Smooth muscle cell (in vitro differentiated cells): ENCODE data around the gene PNMA5. TPM values are rescaled to one million over a fixed set of nuclear protein-coding genes. Genes with fewer than 3 reads are reported as not detected.

Source experiments
- DNase-seq: peaks from one replicate; lab custom pipeline; 2025; ENCODE audit not compliant: unreplicated experiment; lab: John Stamatoyannopoulos, UW
- H2AFZ ChIP-seq: fragments of 200-600 bp; sonication (generic); 2 replicates; pipeline ENCODE4 v1.6.0; 2016; ENCODE audit warnings: antibody characterized with exemption, low read depth, mild to moderate bottlenecking
- H3F3A ChIP-seq: fragments of 200-600 bp; sonication (generic); 2 replicates; pipeline ENCODE4 v1.6.0; 2017; ENCODE audit warnings: antibody characterized with exemption, low read depth
- H3K27ac ChIP-seq: fragments of 200-600 bp; sonication (generic); 2 replicates; pipeline ENCODE4 v1.5.1; 2016; ENCODE audit warnings: low read depth, mild to moderate bottlenecking
- H3K27me3 ChIP-seq: fragments of 200-600 bp; sonication (generic); 2 replicates; pipeline ENCODE4 v1.6.1; 2016; ENCODE audit warnings: low read depth, mild to moderate bottlenecking
- H3K36me3 ChIP-seq: fragments of 200-600 bp; sonication (generic); 2 replicates; pipeline ENCODE4 v1.5.1; 2016; ENCODE audit warnings: low read depth
- H3K4me1 ChIP-seq: fragments of 200-600 bp; sonication (generic); 2 replicates; pipeline ENCODE4 v1.5.1; 2016; ENCODE audit warnings: low read depth
- H3K4me2 ChIP-seq: fragments of 200-600 bp; sonication (generic); 2 replicates; pipeline ENCODE4 v1.6.0; 2016; ENCODE audit warnings: mild to moderate bottlenecking
- H3K4me3 ChIP-seq: fragments of 200-600 bp; sonication (generic); 2 replicates; pipeline ENCODE4 v1.5.1; 2016; ENCODE audit warnings: mild to moderate bottlenecking
- H3K79me2 ChIP-seq: fragments of 200-600 bp; sonication (generic); 2 replicates; pipeline ENCODE4 v1.6.0; 2016; ENCODE audit warnings: low read depth, mild to moderate bottlenecking
- H3K9ac ChIP-seq: fragments of 200-600 bp; sonication (generic); 2 replicates; pipeline ENCODE4 v1.6.0; 2016; ENCODE audit warnings: low read depth
- H3K9me3 ChIP-seq: fragments of 200-600 bp; sonication (generic); replicated peaks from 2 replicates; pipeline ENCODE4 v1.5.1; 2016; ENCODE audit warnings: low read depth
- H4K20me1 ChIP-seq: fragments of 200-600 bp; sonication (generic); 2 replicates; pipeline ENCODE4 v1.6.0; 2016; ENCODE audit warnings: low read depth
- CTCF ChIP-seq: fragments of 200-600 bp; sonication (generic); IDR thresholded peaks from 2 replicates; pipeline ENCODE4 v1.5.1; 2017; ENCODE audit warnings: borderline replicate concordance, mild to moderate bottlenecking, antibody characterized with exemption; ENCODE audit not compliant: insufficient read depth, poor library complexity, severe bottlenecking
- WGBS: methylation state at CpG from one replicate; pipeline ENCODE4 v1.1.7; 2016; ENCODE audit warnings: low lambda C conversion rate; 5-methylcytosine and 5-hydroxymethylcytosine counted together
- polyA plus RNA-seq: library from polyadenylated mRNA; unstranded; fragments of >200 nt; fragmentation: Nextera tagmentation; extraction: Ambion mirVana; gene quantifications from 2 replicates; pipeline ENCODE4 v1.2.1, GENCODE V29; 2016
- total RNA-seq: library from RNA; depleted of rRNA; stranded (reverse); fragments of >200 nt; gene quantifications from 2 replicates; pipeline ENCODE4 v1.2.3, GENCODE V29; 2014

Gene PNMA5
- total and polyA plus RNA-seq, 2 experiments from 2014 or later: not detected

- no peaks in the 10 kb centered on the region for H3K36me3 ChIP-seq
- no peaks in the 10 kb centered on the region for H4K20me1 ChIP-seq
- peak overlapping the region; percentile 66 for H3K9ac ChIP-seq
- peak overlapping the region; percentile 66 for H2AFZ ChIP-seq
- no peaks in the 10 kb centered on the region for H3F3A ChIP-seq
- H3K27ac ChIP-seq: peak overlapping the region; percentile 52
- H3K4me3 ChIP-seq: peak overlapping the region; percentile 49
- no peaks in the 10 kb centered on the region for H3K9me3 ChIP-seq
- H3K4me1 ChIP-seq: no peaks in the 10 kb centered on the region
- no peaks in the 10 kb centered on the region for H3K27me3 ChIP-seq
- DNase-seq: peak; percentile 65
- H3K79me2 ChIP-seq: no peaks in the 10 kb centered on the region
- 37% methylated on average over 70 of the region's 70 CpGs for whole genome bisulfite sequencing
- H3K4me2 ChIP-seq: peak overlapping the region; percentile 82
- peak; percentile 78 for TF ChIP-seq CTCF
These were observed 52.4 kb downstream of the PNMA5 start for GRCh38 chrX:152941328-152942076.

Other genes starting within 250 kb of the PNMA5 start
- gene MAGEA2, start 240.3 kb downstream of the PNMA5 start, total RNA-seq: not detected in 2 replicates
- gene MAGEA2, start 240.3 kb downstream of the PNMA5 start, polyA plus RNA-seq: not detected in 2 replicates
- not detected in 2 replicates for gene CSAG3, start 234.9 kb downstream of the PNMA5 start, total RNA-seq
- gene CSAG3, start 234.9 kb downstream of the PNMA5 start, polyA plus RNA-seq: 0.32 TPM in 1 of 2 replicates, not detected in the other
- not detected in 2 replicates for gene MAGEA6, start 224.4 kb downstream of the PNMA5 start, total RNA-seq
- gene MAGEA6, start 224.4 kb downstream of the PNMA5 start, polyA plus RNA-seq: not detected in 2 replicates
- 58.3 and 62.1 TPM in 2 replicates for gene CETN2, start 163.4 kb downstream of the PNMA5 start, total RNA-seq
- gene CETN2, start 163.4 kb downstream of the PNMA5 start, polyA plus RNA-seq: 42.9 and 60.7 TPM in 2 replicates
- gene NSDHL, start 163.1 kb downstream of the PNMA5 start, total RNA-seq: 20.5 and 20.9 TPM in 2 replicates
- 34.1 and 36.4 TPM in 2 replicates for gene NSDHL, start 163.1 kb downstream of the PNMA5 start, polyA plus RNA-seq
- 11.8 and 12.3 TPM in 2 replicates for gene ZNF185, start 96.0 kb downstream of the PNMA5 start, total RNA-seq
- gene ZNF185, start 96.0 kb downstream of the PNMA5 start, polyA plus RNA-seq: 7.2 and 17.5 TPM in 2 replicates
- 1.1 and 2.8 TPM in 2 replicates for gene PNMA3, start 62.4 kb upstream of the PNMA5 start, total RNA-seq
- 3.9 and 6.0 TPM in 2 replicates for gene PNMA3, start 62.4 kb upstream of the PNMA5 start, polyA plus RNA-seq
- gene PNMA6A, start 78.3 kb upstream of the PNMA5 start, total RNA-seq: 1.3 and 3.7 TPM in 2 replicates
- gene PNMA6A, start 78.3 kb upstream of the PNMA5 start, polyA plus RNA-seq: 2.8 and 7.6 TPM in 2 replicates
- not detected in 2 replicates for gene MAGEA1, start 185.2 kb upstream of the PNMA5 start, total RNA-seq
- not detected in 2 replicates for gene MAGEA1, start 185.2 kb upstream of the PNMA5 start, polyA plus RNA-seq